HG03060 (cell line): ENCODE data around the gene TTC28.
"Not testable (repeated sequence)": the region's sequence is repeated elsewhere in the genome, so short reads cannot be mapped to it uniquely, and the experiment has no call there.

Experiments used
- ATAC-seq: cut with Tn5 transposase; IDR thresholded peaks from one replicate; pipeline ENCODE4 v1.9.1; 2021; ENCODE audit warnings: low read depth, moderate number of reproducible peaks; ENCODE audit not compliant: unreplicated experiment

Gene TTC28

DNA sequence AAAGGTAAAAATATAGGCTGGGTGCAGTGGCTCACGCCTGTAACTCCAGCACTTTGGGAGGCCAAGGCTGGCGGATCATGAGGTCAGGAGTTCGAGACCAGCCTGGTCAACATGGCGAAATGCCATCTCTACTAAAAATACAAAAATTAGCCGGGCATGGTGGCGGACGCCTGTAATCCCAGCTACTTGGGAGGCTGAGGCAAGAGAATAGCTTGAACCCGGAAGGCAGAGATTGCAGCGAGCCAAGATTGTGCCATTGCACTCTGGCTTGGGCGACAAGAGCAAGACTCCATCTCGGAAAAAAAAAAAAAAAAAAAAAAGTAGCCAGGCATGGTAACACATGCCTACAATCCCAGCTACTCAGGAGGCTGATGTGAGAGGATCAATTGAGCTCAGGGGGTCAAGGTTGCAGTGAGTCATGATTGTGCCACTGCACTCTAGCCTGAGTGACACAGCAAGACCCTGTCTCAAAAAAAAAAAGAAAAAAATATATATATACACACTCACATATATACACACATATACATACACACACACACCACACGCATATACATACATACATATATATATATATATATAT, 112.6 kb downstream of the TTC28 start:
- not testable (repeated sequence) for ATAC-seq

DNA sequence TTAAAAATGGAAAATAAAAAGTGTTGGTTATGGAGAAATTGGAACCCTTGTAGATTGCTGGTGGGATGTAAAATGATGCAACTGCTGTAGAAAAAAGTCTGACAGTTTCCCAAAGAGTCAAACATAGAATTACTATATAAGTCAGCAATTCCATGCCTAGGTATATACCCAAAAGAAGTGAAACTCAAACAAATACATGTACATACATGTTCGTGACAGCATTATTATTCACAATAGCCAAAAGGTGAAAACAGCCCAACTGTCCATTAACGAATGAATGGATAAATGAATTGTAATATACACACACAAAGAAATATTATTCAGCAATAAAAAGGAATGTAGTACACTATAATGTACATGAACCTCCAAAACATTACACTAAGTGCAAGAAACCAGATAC, 116.0 kb downstream of the TTC28 start:
- ATAC-seq, result no peak

DNA sequence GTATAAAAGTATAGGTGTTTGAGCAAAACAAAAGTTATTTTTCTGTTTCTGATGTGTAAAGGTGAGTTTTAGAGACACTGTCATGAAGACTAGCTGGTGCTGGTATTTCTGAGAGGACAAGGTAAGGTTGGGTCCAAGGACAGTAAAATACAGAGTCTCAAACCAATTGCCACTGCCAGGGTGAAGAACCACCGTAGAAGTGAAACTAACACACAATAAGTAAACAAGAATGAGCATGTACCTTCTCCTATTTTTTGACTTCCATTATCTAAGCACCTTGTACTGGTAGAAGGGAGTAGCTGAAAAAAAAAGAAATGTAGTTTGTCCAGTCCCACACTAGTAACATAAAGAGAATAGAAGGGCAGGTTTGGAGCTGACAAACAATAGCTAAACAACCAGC, 117.3 kb downstream of the TTC28 start:
- ATAC-seq, result no peak

DNA sequence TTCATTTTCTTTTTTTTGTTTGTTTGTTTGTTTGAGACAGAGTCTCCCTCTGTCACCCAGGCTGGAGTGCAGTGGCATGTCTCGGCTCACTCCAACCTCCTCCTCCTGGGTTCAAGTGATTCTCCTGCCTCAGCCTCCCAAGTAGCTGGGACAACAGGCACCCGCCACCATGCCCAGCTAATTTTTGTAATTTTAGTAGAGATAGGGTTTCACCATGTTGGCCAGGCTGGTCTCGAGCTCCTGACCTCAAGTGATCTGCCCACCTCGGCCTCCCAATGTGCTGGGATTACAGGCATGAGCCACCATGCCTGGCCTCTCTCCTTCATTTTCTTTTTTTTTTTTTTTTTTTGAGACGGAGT, 118.9 kb downstream of the TTC28 start:
- not testable (repeated sequence) for ATAC-seq

- ATAC-seq, result no peak
These were observed 119.4 kb downstream of the TTC28 start for GRCh38 chr22:28560046-28560742.

DNA sequence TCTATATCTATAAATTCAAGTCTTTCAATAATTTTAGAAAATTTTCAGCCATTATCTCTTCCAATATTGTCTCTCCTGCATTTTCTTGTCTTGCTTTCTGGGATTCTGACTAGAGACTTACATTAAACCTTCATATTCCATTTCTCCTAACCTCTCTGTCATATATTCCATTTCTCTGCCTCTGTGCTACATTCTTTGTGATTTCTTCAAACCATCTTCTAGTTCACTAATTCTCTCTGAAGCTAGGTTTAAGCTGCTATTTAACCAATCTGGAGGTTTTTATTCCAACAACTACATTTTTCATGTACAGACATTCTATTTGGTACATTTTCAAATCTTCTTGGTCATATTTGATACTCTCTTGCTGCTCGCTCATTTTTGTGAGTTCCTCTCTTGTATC, 122.5 kb downstream of the TTC28 start:
- no peak for ATAC-seq

GRCh38 chr22:28553108-28553866, 126.4 kb downstream of the TTC28 start:
- ATAC-seq, result not testable (repeated sequence)

GRCh38 chr22:28548406-28548805, 131.2 kb downstream of the TTC28 start:
- no peak for ATAC-seq

GRCh38 chr22:28547132-28547842, 132.4 kb downstream of the TTC28 start:
- ATAC-seq, result no peak

- ATAC-seq, result no peak
These were observed 135.2 kb downstream of the TTC28 start for GRCh38 chr22:28544431-28544868.

- no peak for ATAC-seq
These were observed 136.5 kb downstream of the TTC28 start for GRCh38 chr22:28542980-28543621.

DNA sequence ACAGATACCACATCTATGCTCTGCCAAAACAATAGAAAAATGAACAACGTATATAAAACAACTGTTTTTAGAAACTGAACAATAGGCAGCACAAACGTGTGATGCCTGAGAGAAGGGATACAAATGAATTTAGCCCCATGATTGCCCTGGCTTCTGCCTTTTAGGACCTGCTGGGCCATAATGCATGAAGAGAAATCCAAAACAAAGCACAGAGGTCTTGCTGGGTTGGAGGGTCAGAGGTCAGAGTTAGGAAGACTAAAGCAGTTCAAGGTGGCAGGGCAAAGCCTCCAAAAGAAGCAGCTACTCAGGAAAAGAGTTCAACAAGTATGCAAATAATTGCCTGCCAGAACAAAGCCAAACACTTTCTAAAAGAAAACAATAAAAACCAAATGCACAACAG, 138.5 kb downstream of the TTC28 start:
- no peak for ATAC-seq

GRCh38 chr22:28538922-28539321, 140.7 kb downstream of the TTC28 start:
- no peak for ATAC-seq

GRCh38 chr22:28530565-28530964, 149.1 kb downstream of the TTC28 start:
- ATAC-seq, result not testable (repeated sequence)

DNA sequence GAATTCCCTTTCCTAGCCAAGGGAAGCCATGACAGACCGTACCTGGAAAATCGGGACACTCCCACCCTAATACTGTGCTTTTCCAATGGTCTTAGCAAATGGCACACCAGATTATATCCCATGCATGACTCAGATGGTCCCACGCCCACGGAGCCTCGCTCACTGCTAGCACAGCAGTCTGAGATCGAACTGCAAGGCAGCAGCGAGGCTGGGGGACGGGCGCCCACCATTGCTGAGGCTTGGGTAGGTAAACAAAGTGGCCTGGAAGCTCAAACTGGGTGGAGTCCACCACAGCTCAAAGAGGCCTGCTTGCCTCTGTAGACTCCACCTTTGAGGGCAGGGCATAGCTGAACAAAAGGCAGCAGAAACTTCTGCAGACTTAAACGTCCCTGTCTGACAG, 150.5 kb downstream of the TTC28 start:
- not testable (repeated sequence) for ATAC-seq

DNA sequence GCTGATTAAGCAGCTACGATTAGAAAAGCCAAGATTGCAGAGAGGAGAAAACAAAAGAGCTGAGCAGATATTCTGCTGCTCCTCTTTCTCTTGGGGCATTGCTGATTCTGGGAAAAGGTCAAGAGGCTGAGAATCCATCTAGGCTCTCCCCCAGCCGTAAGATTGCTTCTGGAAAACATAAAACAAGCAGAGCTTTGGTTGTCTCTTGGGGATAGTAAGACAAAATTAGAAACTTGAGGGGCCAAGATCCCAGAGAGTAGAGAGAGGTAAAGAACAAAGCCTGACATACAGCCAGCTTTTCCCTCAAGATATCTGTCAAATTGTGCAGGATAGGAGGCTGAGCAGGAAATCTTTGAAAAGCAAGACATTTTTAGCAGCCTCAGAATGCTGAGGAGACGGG, 158.2 kb downstream of the TTC28 start:
- no peak for ATAC-seq

DNA sequence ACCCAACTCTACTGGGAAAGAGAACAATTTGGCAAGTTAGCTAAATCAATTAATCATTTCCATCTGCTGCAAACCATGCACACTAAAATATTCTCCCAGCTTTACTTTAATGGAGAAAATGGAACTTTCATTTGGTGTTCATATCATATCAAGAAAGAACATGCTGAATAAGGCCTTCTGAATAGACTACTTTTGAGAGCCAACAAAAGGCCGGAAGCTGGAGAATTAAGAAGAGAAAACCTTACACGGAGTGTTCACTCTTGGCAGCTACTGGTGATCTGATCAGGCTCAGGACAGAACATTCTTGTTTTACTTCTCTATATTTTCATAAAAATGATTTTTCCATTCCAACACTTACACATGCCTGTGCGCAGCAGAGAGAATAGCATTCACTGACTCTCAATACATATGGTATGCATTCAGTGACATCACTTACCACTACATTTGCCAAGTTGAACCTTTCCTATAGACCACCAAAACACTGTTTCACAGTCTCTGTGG, 165.3 kb downstream of the TTC28 start:
- no peak for ATAC-seq

DNA sequence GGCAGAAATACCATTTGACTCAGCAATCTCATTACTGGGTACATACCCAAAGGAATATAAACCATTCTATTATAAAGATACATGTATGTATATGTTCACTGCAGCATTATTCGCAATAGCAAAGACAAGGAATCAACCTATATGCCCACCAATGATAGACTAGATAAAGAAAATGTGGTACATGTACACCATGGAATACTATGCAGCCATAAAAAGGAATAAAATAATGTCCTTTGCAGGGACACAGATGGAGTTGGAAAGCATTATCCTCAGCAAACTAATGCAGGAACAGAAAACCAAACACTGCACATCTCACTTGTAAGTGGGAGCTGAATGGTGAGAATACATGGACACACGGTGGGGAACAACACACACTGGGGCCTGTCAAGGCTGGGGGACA, 167.3 kb downstream of the TTC28 start:
- ATAC-seq, result not testable (repeated sequence)

DNA sequence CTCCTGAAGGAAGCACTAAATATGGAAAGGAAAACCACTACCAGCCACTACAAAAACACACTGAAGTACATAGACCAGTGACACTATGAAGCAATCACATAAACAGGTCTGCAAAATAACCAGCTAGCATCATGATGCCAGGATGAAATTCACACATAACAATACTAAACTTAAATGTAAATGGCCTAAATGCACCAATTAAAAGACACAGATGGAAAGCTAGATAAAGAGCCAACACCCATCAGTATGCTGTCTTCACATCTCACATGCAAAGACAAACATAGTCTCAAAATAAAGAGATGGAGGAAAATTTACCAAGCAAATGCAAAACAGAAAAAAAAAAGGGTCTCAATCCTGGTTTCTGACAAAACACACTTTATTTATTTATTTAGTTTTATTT, 171.7 kb downstream of the TTC28 start:
- ATAC-seq, result no peak

GRCh38 chr22:28506150-28506535, 173.5 kb downstream of the TTC28 start:
- ATAC-seq, result no peak
